ENCODE data around the gene PRKD2.
"Not testable (repeated sequence)": the region's sequence is repeated elsewhere in the genome, so short reads cannot be mapped to it uniquely, and the experiment has no call there.

The PRKD2 gene

DNA sequence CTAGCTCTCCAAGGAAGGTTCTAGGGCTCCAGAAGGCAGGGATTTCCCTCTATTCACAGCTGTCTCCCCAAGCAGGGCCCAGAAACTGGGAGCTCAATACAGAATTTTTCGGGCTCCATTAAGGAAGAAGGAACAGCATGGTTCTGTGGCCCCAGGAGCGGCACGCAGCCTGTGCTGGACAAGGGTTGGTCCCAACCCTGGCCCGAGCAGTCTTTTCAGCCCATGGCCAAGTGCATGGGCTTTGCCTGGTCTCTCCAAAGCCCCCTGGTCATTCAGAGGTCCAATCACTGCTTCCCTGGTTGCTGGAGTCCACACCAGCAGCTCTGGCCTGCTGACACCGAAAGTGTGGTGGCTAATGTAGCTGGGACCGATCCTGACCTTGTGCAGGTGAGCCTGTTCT is 6.6 kb upstream of the PRKD2 start:
- no peak for DNase-seq

GRCh38 chr19:46723023-46723461 is 6.1 kb upstream of the PRKD2 start:
- no peak for DNase-seq

- no peak for DNase-seq
Measured at GRCh38 chr19:46722421-46723022, 5.6 kb upstream of the PRKD2 start.

GRCh38 chr19:46722004-46722380 is 5.1 kb upstream of the PRKD2 start:
- DNase-seq, result no peak

GRCh38 chr19:46721269-46722003 is 4.5 kb upstream of the PRKD2 start:
- no peak for DNase-seq

DNA sequence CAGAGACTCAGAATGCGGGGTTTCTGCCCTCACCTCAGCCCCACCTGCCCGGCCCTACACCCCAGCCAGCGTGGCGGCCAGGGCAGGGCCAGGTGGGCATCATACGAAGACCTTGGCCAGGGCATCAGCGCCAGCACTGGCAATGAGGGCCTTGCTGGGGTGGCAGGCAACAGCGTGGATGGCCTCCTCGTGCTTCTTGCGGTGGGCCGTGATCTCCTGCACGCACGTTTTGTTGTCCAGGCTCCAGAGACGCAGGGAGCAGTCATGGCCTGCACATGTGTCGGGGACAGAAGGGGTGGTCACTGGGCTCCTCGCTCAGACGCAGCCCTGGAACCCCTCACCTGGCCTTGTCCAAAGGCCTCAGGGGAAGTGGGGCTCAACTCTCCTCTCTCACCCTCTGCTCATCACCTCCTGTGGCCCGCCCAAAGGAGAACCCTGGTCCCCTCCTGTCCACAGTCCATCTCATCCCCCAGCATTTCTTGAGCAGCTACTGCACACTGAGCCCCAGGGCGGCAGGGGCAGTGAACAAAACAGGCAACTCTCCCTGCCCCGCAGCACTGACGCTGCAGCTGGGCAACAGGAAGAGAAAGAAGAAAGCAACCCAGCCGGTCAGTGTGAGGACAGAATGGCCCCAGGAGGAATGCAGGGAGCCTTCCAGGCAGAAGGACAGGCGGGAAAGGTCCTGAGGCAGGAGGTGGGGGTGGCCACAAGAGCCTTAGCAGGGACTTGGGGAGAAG is 3.8 kb upstream of the PRKD2 start:
- DNase-seq, result no peak

- no peak for DNase-seq
Measured at GRCh38 chr19:46719629-46720502, 3.0 kb upstream of the PRKD2 start.

DNA sequence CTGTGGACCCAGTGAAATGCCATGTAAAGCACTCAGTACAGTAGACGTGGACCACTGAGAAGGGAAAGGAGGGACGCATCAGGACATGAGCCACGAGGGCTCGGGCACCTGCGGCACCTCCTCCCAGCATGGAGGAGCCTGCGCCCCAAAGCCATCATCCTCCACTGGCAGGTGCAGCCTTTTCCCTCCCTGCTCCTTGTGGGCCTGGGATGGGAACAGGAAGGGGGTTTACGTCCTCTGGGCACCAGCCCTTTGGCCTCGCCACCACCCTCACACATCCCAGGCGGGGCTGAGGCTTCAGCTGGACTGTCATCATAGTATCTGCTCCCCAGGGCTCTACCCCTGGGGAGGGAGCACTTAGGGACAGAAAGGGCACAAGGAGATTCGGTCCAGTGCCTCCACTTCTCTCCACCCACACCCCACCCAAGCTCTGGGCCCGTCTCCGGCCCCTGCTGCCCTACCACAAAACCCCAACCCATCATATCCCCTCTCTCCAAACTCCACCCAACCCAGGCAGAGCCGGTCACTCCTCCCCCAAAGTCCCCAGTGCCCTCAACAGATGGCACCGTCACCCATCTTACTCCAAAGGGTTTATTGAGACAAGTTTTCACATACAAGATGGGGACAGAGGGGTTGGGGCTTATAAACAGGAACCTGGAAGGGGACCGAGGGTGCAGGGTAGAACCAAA is 2.2 kb upstream of the PRKD2 start:
- peak in 1 of 2 donors; percentile 41 for DNase-seq

- peak; percentile 60 to 71 for DNase-seq
Measured at GRCh38 chr19:46718157-46718933, 1.4 kb upstream of the PRKD2 start.

DNA sequence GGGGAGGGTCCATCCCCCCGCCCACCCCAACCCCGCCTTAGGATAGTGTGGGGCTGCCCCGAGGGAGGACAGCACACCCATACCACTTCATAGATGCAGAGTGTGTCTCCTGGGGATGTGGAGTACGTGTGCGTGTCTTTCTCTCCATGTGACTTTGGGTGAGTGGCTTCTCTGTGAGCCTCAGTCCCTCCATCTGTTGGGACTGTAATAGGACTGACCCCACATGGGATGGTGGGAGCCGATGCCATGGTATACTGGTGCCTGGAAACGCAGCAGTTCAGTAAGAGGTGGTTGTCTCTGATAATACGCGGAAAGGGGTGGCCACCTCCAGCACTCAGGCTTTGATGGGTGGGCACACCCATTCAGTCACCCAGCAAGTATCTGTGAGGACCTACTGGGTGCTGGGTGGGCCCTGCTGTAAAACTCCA is 816 bp upstream of the PRKD2 start:
- DNase-seq, result no peak

DNA sequence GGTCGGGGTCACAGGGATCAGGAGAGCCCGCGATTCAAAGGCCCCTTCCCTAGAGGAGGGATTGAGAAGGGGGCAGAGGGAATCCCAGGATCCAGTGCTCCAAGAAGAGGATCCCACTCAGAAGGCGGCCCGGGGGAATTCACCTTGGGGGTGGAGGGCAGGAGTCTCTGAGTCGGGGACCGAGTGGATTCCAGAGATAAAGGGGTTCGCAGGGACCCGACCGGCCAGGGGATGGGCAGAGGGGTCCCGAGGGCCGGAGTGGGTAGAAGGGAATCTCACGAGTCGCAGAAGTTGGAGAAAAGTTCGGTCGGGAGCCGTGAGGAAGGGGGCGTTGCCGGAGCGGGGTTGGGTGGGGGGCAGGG is 261 bp downstream of the PRKD2 start:
- DNase-seq, result no peak

DNA sequence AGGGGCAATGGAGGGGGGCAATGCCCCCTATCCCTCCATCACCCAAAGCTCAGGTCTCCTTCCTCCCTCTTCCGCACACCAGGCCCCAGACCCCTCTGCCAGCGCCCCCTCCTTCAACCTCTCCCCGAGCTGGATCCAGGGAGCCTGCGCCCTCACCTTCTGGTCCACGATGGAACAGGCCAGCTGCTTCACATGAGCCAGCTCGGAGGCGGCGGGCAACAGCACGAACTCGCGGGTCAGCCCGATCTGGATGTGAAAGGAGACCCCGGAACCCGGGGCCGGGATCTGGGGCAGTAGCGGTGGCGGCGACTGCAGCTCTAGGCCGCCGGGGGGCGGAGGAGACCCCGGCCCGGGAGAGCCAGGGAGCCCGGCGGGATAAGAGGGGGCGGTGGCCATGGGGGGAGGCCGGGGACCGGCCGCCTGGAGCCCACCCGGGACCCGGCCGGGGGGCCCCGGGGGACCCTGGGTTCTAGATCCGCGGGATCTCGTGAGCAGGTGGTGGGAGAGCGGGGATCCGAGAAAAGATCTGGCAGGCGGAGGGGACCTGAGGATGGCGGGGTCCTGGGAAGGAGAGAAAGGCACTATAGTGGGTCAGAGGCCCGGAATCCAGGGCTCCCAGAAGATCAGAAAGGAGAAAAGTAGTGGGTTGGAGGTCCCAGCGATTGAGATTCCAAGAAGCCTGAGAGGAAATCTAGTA is 791 bp downstream of the PRKD2 start:
- no peak for DNase-seq

- no peak for DNase-seq
Measured at GRCh38 chr19:46715620-46715974, 1.3 kb downstream of the PRKD2 start.

DNA sequence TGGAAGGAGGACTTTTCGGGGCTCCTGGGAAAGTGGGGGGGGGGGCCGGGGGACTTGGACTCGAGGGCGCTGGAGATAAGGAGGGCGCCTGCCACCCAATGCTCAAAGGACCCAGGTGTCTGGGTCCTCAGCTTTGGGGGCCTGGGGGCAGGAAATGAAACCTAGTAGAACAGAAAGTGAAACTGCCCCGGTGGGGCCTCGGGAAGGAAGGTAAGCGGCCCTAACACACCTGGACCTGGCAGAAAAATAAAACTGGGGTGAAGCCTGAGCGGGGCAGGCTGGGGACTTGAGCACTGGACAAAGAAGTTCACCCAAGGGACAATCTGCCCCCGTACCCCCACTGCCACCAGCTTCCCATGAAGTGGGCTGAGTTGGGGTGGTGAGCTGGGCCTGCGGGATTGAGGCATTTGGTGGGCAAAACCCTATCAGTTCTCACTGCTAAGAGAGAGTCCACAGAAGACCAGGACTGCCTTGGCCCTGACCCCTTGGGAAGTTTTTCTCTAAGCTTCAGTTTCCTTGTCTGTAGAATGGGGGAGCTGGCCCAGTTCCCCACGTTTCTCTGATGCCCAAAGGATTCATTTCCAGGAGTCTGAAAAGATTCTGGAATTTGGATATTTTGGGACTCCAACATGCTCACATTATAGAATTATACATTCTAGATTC is 2.3 kb downstream of the PRKD2 start:
- DNase-seq, result peak in 1 of 2 donors; percentile 68

DNA sequence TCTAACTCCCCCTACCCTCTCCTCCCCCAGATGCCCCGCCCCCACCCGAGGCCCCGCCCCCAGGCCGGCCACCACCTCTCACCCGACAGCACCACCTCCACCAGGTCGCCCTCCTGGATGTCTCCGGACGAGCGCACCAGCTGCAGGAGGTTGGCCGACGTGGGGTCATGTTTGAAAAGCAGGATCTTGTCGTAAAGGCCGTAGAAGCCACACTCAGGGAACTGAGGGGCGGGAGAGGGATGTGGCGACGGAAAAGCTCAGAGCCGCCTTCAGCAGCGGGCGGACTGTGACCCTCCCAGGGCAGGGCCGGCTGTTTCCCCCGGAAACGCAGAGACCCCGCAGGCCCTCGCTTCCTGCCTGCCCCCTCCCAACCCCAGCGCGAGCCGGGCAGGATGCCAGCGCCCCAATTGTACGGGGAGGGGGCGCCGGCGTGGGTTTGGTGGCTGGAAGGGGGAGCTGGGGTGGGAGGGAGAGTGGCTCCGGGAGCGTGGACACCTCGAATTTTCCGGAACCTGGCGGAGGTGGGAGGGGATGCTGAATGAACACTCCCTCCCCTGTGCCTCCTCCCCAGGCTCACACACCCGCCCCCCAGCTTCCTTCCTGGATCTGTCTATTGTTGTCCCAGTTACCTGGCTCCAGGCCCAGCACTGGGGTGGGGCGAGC is 3.0 kb downstream of the PRKD2 start:
- DNase-seq, result peak; percentile 71 to 85

GRCh38 chr19:46712768-46713338 is 4.1 kb downstream of the PRKD2 start:
- DNase-seq, result not testable (repeated sequence)

- no peak for DNase-seq
Measured at GRCh38 chr19:46710687-46711086, 6.2 kb downstream of the PRKD2 start.

GRCh38 chr19:46704379-46705076 is 12.4 kb downstream of the PRKD2 start:
- peak; percentile 81 to 85 for DNase-seq

- no peak for DNase-seq
Measured at GRCh38 chr19:46700704-46701103, 16.2 kb downstream of the PRKD2 start.

Measured in CD4-positive, alpha-beta T cell treated with Interleukin-4 for 1 hour (primary cell).